Choroid plexus epithelial cell (primary cell): ENCODE data around the gene UNC5A.

Experiments
- DNase-seq: peaks from one replicate; pipeline ENCODE4 v3.0.0-alpha.2; 2010; ENCODE audit warnings: low read depth
- H3K4me3 ChIP-seq: 2 replicates; pipeline ENCODE4 v1.5.1; 2011; ENCODE audit warnings: low read depth, mild to moderate bottlenecking, control low read depth, low read length, moderate library complexity
- CTCF ChIP-seq: conservative IDR thresholded peaks from 2 replicates; pipeline ENCODE4 v1.5.1; 2011; ENCODE audit warnings: low read depth, mild to moderate bottlenecking, control low read depth, inconsistent platforms, low read length, moderate library complexity

Gene UNC5A

GRCh38 chr5:176863041-176863764, 52.8 kb downstream of the UNC5A start:
- TF ChIP-seq CTCF: no peak
- DNase-seq: no peak
- H3K4me3 ChIP-seq: no peak overlapping the region

GRCh38 chr5:176863765-176864098, 53.4 kb downstream of the UNC5A start:
- no peak for TF ChIP-seq CTCF
- no peak for DNase-seq
- H3K4me3 ChIP-seq: no peak overlapping the region

- H3K4me3 ChIP-seq: no peak overlapping the region
- no peak for TF ChIP-seq CTCF
These were observed 54.4 kb downstream of the UNC5A start for GRCh38 chr5:176864755-176865154.

GRCh38 chr5:176865964-176866363, 55.6 kb downstream of the UNC5A start:
- TF ChIP-seq CTCF: no peak
- H3K4me3 ChIP-seq: no peak overlapping the region
- no peak for DNase-seq

More at GRCh38 chr5:176864755-176865154, 54.4 kb downstream of the UNC5A start:
- DNase-seq: no peak

- no peak for DNase-seq
- TF ChIP-seq CTCF: no peak
- no peak overlapping the region for H3K4me3 ChIP-seq
These were observed 56.5 kb downstream of the UNC5A start for GRCh38 chr5:176866707-176867310.

GRCh38 chr5:176868126-176868525, 57.8 kb downstream of the UNC5A start:
- no peak for TF ChIP-seq CTCF
- no peak for DNase-seq
- no peak overlapping the region for H3K4me3 ChIP-seq

- no peak for DNase-seq
- TF ChIP-seq CTCF: no peak
- no peak overlapping the region for H3K4me3 ChIP-seq
These were observed 58.4 kb downstream of the UNC5A start for GRCh38 chr5:176868731-176869130.
